Measurements from ENCODE around the gene TPK1. TPM values are rescaled to one million over a fixed set of nuclear protein-coding genes. Genes with fewer than 3 reads are reported as not detected.

Gene TPK1
- total RNA-seq, 1 donor: 6.9 TPM

DNA sequence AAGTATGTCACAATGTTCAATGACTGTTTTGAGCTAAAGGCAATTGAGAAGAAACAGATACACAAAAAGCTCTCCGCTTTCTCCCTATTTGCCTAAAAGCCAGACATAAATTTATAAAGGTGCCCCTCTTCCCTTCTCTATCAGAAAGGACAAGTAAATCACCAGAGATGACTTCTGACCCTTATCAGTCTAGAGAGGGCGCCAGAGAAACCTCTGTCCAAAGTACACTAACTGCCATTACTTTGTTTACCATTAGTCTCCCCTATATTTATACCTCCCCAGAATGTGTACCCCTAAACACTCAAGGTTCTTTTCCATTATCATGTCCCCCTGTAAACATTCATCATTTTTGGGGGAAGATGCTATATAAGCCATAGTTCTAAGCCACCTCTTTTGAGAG is 49.3 kb downstream of the TPK1 start:
- peaks cover 6% of the 10 kb centered on the region for H3K4me1 ChIP-seq (ENCODE audit: insufficient read depth, low read length)
- TF ChIP-seq, protein P1, sequence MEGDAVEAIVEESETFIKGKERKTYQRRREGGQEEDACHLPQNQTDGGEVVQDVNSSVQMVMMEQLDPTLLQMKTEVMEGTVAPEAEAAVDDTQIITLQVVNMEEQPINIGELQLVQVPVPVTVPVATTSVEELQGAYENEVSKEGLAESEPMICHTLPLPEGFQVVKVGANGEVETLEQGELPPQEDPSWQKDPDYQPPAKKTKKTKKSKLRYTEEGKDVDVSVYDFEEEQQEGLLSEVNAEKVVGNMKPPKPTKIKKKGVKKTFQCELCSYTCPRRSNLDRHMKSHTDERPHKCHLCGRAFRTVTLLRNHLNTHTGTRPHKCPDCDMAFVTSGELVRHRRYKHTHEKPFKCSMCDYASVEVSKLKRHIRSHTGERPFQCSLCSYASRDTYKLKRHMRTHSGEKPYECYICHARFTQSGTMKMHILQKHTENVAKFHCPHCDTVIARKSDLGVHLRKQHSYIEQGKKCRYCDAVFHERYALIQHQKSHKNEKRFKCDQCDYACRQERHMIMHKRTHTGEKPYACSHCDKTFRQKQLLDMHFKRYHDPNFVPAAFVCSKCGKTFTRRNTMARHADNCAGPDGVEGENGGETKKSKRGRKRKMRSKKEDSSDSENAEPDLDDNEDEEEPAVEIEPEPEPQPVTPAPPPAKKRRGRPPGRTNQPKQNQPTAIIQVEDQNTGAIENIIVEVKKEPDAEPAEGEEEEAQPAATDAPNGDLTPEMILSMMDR (IDR thresholded peaks at IDR 0.05; ENCODE audit: extremely low read depth, low read depth, low read length): no peak
- H3K4me3 ChIP-seq (ENCODE audit: insufficient read depth, low read length): no peak overlapping the region
- no peaks in the 10 kb centered on the region for H3K27me3 ChIP-seq (ENCODE audit: insufficient read depth, low read length)
- H3K36me3 ChIP-seq (ENCODE audit: insufficient read depth, low read length): no peaks in the 10 kb centered on the region
- no peaks in the 10 kb centered on the region for H3K79me2 ChIP-seq (ENCODE audit: insufficient read depth, low read length)
- H4K20me1 ChIP-seq (ENCODE audit: insufficient read depth, low read length): no peaks in the 10 kb centered on the region
- H3K9me3 ChIP-seq (ENCODE audit: low read depth, low read length): no peaks in the 10 kb centered on the region
- H3K27ac ChIP-seq (ENCODE audit: low read depth, low read length): no peak overlapping the region
- H2AFZ ChIP-seq (ENCODE audit: low read length): no peak overlapping the region
- no peak for DNase-seq (ENCODE audit: insufficient read length, low spot score, missing footprints)
- no peak overlapping the region for H3K4me2 ChIP-seq (ENCODE audit: insufficient read depth, low read length)

DNA sequence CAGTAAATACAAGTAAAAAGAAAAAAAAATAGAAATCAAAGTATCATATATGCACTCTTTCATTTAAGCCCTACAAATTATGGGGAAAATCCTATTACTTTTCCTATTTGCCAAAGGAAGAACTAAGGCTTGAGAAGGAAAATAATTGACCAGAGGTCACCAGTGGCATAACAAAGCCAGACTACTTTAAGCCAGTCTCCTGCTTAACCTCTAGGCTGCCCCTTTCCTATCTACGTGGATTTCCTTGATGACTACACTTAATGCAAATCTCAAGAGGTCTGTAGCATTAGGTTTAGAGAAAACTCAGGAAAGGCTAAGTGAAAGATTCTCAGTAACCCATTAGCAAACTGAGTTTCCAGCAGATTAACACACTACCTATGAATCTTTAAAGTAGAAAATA is 49.8 kb downstream of the TPK1 start:
- Histone ChIP-seq H3K27ac (ENCODE audit: low read depth, low read length) (no peak overlapping the region), H4K20me1 (ENCODE audit: insufficient read depth, low read length) (no peaks in the 10 kb centered on the region), H3K79me2 (ENCODE audit: insufficient read depth, low read length) (no peaks in the 10 kb centered on the region), H3K4me1 (ENCODE audit: insufficient read depth, low read length) (peaks cover 6% of the 10 kb centered on the region), H3K27me3 (ENCODE audit: insufficient read depth, low read length) (no peaks in the 10 kb centered on the region), H3K4me2 (ENCODE audit: insufficient read depth, low read length) (no peak overlapping the region), H3K4me3 (ENCODE audit: insufficient read depth, low read length) (no peak overlapping the region), H3K9me3 (ENCODE audit: low read depth, low read length) (no peaks in the 10 kb centered on the region), H3K36me3 (ENCODE audit: insufficient read depth, low read length) (no peaks in the 10 kb centered on the region), H2AFZ (ENCODE audit: low read length) (no peak overlapping the region)
- TF ChIP-seq, protein P1 (IDR thresholded peaks at IDR 0.05; ENCODE audit: extremely low read depth, low read depth, low read length): no peak
- DNase-seq (ENCODE audit: insufficient read length, low spot score, missing footprints): no peak

DNA sequence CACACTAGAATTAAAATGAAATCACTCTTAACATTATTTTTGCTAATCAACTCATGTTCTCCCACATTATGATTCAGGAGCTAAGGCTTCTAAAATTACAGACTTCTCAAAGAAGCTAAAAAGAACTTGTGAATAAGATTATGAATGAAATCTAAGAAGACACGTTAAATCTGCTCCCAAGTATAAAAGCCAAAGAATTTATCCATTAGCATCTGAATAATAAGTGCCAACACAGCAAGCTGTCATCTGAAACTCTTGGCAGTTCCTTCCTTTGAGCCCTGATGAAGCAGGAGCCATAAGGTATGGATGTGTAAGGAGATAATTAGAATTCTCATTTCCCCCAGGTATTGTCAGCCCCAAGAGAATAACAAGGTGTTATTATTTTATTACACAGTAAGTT is 50.3 kb downstream of the TPK1 start:
- H3K27ac ChIP-seq (ENCODE audit: low read depth, low read length): no peak overlapping the region
- H2AFZ ChIP-seq (ENCODE audit: low read length): no peak overlapping the region
- H3K79me2 ChIP-seq (ENCODE audit: insufficient read depth, low read length): no peaks in the 10 kb centered on the region
- H3K4me3 ChIP-seq (ENCODE audit: insufficient read depth, low read length): no peak overlapping the region
- H3K4me2 ChIP-seq (ENCODE audit: insufficient read depth, low read length): no peak overlapping the region
- H4K20me1 ChIP-seq (ENCODE audit: insufficient read depth, low read length): no peaks in the 10 kb centered on the region
- DNase-seq (ENCODE audit: insufficient read length, low spot score, missing footprints): no peak
- no peaks in the 10 kb centered on the region for H3K36me3 ChIP-seq (ENCODE audit: insufficient read depth, low read length)
- peaks cover 6% of the 10 kb centered on the region for H3K4me1 ChIP-seq (ENCODE audit: insufficient read depth, low read length)
- no peaks in the 10 kb centered on the region for H3K27me3 ChIP-seq (ENCODE audit: insufficient read depth, low read length)
- TF ChIP-seq, protein P1 (IDR thresholded peaks at IDR 0.05; ENCODE audit: extremely low read depth, low read depth, low read length): no peak
- H3K9me3 ChIP-seq (ENCODE audit: low read depth, low read length): no peaks in the 10 kb centered on the region

DNA sequence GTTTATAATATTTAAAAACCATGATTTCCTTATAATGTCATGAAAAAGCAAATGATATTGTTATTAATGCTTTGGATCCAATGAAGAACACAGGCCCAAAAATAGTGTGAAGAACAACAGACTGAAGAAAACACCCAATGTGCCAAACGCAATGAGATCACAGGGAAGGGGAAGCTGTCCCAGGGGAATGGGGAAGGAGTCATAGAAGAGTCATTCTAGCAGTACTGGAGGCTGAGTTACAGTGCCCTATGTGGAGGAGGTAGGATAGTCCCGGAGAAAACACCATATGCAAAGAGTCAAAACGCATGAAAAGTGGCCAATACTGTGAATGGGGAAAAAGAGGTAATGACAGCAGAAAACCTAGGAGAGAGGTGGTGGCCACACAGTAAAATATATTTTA is 50.9 kb downstream of the TPK1 start:
- no peak for DNase-seq (ENCODE audit: insufficient read length, low spot score, missing footprints)
- H3K27ac ChIP-seq (ENCODE audit: low read depth, low read length): no peak overlapping the region
- H3K36me3 ChIP-seq (ENCODE audit: insufficient read depth, low read length): no peaks in the 10 kb centered on the region
- no peaks in the 10 kb centered on the region for H4K20me1 ChIP-seq (ENCODE audit: insufficient read depth, low read length)
- no peaks in the 10 kb centered on the region for H3K9me3 ChIP-seq (ENCODE audit: low read depth, low read length)
- H3K4me1 ChIP-seq (ENCODE audit: insufficient read depth, low read length): peaks cover 6% of the 10 kb centered on the region
- no peak overlapping the region for H3K4me2 ChIP-seq (ENCODE audit: insufficient read depth, low read length)
- no peaks in the 10 kb centered on the region for H3K27me3 ChIP-seq (ENCODE audit: insufficient read depth, low read length)
- H2AFZ ChIP-seq (ENCODE audit: low read length): no peak overlapping the region
- H3K79me2 ChIP-seq (ENCODE audit: insufficient read depth, low read length): no peaks in the 10 kb centered on the region
- no peak overlapping the region for H3K4me3 ChIP-seq (ENCODE audit: insufficient read depth, low read length)
- TF ChIP-seq, protein P1 (IDR thresholded peaks at IDR 0.05; ENCODE audit: extremely low read depth, low read depth, low read length): no peak
